Activated T-cell treated with anti-CD3 and anti-CD28 coated beads, Interleukin-2, amount 50 U/mL, for 48 hours (primary cell): ENCODE measurements around the gene FOXF2.
A peak's percentile ranks its signal among the peaks of the same experiment; 100 is the strongest.

Experiments
- DNase-seq, 2 experiments: peaks; one replicate each; pipeline ENCODE4 v3.0.0-alpha.2; 2020

Gene FOXF2

GRCh38 chr6:1392813-1393640 lies 3.7 kb downstream of the FOXF2 start:
- DNase-seq: no peak

GRCh38 chr6:1393641-1394283 lies 4.4 kb downstream of the FOXF2 start:
- DNase-seq: no peak

- DNase-seq: no peak
Observed at GRCh38 chr6:1394514-1395463, 5.4 kb downstream of the FOXF2 start.

GRCh38 chr6:1395506-1395905 lies 6.1 kb downstream of the FOXF2 start:
- DNase-seq: no peak

DNA sequence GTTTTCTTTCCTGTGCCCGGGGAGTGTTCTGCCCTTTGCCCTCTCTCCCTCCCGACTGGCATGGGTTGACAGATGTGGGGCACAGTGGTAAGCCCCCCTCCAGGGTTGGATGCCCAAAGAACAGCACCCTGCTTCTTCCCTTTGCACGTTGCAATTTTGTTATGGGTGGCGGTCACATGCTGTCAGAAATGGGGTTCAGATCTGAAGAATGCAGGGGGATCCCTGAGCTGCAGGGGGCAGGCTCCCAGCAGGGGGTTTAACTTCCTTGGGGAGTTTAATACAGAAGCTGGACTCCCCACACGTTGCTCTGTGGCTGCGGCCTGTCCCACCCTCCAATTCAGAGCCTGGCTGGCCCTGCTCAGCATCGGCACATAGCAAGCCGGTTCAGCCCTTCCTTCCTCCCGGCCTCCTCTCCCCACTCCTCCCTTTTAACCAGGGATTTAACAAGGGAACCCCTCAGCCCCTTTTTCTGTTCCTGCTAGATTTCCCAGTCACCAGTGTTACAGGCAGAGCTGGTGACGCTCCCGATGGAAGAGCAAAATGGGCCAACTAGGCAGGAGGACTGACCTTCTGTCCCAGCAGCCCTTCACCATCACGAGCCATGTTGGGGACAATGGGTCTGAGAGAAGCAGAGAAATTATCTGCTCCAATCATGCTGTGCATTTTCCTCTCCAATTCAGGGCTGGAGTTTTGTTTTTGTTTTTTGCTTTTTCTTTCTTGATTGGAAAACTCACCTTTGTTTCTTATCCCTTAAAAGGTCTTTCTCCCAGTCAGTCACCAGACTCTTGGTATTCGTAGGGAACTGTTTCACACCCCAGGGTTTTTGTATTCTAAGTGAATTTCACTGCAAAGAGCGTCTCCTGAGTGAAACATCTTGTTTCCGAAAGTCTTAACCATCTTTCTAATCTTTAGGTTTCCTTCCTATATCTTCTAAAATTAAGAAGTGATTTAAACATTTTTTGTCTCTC lies 6.8 kb downstream of the FOXF2 start:
- no peak for DNase-seq

DNA sequence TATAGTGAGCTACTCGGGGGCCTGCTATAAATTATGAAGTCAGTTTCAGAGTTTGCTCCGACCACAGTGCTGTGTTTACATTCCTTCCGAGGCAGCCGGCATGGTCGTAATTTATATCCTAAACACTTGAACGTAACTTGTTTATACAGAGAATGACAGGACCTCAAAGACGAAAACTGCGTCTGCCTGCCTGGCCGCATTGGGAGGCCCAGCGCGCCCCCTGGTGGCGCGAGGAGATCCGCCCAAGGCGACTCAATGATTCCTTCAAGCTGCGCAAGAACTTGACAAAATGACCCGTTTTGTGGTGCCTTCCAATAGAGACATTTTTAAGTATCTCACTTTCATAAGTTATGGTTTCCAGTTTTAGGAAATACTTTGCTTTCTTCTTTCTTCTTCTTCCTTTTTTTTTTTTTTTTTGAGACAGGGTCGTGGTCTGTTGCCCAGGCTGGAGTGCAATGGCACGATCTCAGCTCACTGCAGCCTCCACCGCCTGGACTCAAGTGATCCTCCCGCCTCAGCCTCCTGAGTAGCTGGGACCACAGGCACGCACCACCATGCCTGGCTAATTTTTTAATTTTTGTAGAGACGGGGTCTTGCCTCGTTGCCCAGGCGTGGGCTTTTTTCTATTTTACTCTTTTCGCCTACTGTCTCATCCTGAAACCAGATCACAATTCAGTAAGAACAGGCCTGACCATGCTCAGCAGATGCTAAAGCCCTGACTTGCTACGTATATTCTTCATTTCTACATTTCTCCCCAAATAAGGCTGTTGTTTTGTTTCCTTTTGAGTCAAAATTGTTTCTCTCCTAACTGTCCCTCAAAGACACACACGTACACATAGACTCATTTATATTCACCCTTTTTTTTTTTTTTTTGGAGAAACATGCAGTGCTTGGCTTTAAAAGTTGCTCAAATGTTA lies 7.8 kb downstream of the FOXF2 start:
- peak; percentile 78 to 82 for DNase-seq

DNA sequence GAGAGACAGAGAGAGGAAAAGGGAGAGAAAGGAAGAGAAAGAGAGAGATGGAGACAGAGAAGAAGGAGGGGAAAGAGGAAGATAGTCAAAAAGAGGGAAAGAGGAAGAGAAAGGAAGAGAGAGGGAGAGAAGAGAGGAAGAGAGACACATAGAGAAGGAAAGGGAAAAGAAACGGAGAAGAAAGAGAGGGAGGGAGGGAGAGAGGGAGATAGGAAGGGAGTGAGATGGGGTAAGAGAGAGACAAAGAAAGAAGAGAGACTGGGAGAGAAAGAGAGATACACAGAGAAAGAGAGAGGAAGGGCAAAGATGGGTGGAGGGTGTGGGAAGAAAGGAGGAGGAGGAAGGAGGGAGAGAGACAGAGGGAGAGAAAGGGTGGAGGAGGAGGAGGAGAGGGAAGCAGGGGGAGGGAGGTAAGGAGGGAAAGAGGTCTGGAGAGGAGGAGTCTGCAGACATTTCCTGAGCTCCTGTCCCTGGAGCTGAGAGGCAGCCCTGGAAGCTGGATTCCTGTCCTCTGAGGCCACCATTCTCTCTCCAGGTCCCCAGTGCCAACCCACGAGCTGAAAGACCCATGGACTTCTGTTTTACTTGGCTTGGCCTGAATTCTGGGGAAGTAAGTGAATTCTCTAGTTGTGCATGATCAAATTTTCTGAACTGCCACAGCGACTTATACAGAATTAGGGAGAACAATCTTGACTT lies 9.9 kb downstream of the FOXF2 start:
- DNase-seq: no peak

DNA sequence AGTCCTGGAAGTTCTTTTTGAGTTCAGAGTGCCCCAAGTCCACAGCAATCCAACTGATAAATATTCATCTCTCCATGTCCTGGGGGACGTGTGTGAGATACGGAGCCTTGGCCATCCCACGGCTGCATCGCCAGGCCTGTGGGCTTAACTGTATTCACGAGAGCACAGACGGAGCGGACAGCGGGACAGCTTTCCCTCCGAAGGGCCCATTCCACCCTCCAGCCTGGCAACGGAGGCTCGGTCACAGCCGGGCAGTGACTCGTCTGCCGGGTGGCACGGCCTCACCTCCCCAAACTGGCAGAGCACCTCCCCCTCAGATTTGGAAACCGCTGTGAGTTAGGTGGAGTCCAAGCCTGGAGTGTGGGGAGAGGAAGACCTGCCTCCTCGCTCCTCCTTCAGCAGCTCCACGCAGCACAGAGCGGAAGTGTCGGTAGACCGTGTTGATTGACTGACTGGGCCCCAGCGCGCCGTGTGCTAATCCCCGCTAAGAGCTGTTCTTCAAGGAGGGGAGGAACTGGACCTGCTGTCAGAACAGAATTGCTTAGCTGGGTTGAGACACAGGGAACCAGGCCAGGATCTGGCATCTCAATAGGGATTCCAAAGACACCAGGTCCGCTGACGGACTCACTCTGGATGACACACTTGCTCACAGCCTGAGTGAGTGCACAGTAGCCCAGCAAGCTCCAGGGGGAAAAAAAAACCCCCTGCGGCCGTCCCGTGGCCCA lies 10.9 kb downstream of the FOXF2 start:
- no peak for DNase-seq

DNA sequence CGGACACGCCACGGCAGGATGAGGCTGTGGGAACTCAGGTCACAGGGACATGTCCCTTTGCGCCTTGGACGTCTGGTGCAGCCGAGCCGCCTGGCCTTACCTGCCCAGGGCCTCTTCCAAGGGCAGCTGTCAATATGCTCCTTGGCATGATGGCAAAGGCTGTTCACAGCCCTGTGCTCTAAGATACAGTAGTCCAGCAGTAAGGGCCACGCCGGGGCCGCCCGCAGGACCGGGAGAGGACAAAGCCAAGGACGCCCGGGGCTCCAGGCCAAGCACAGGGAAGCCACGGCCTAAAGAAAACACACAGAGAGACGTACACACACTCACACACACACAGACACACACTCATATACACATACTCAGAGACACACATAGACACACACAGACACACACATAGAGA lies 13.0 kb downstream of the FOXF2 start:
- DNase-seq: no peak

DNA sequence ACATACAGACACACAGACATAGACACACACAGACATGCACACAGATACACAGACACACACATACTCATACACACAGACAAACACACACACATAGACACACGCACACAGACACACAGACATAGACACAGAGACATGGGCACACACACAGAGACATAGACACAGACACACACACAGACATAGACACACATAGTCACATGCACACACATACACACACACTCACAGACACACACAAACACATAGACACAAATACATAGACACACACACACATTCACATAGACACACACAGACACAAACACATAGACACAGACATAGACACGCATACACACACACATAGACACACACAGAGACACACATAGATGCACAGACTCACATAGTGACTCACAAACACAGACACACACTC lies 13.5 kb downstream of the FOXF2 start:
- no peak for DNase-seq

DNA sequence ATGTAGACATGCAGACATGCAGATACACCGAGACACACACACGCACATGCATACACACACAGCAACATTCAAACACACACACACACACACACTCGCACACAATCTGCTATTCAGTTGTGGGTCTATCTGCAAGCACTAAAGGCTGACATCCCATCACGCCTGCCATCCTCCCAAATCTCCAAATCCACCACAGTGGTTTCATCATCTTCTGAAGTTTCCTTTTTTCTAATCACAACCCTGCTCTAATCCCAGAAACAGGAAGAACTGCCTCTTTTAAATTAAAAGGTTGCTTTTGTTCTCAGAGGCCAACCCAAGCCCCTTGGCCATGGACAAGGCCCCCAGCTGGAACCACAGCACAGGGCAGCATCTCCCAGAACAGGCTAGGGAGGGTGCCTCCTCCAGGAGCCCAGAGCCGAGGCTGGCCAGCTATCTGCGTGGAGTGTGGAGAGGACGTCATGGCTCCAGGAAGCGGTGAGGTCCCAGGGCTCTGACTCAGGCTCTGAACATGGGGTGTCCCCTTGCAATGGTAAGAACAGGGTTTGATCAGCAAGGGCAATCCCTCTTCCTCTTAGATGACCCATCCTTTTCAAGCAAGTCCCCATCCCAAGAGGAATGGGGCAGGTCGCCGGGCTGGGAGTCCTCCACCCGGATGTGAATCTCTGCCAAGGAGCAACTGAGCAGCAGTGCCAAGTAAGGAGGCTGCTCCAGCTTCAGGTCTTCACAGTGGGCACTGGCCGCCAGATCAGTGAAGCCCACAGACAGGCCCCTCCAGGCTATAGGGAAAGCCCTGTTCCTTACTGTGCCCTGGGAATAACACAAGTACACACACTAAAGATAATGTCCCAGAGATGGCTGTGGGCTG lies 14.7 kb downstream of the FOXF2 start:
- DNase-seq: no peak

DNA sequence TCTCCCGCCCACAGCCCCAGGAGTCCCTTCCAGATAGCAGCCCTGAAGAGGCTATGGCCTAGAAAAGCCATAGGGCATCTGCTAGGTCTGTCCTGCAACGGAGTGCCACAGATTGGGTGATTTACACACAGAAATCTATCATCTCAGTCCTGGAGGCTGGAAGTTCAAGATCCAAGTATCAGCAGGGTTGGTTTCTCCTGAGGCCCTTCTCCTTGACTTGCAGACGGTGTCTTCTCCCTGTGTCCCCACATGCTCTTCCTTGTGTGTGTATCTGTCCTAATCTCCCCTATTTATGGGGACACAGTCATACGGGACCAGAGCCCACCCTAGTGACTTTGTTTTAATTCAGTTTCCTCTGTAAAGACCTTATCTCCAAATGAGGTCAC lies 15.3 kb downstream of the FOXF2 start:
- DNase-seq: no peak

DNA sequence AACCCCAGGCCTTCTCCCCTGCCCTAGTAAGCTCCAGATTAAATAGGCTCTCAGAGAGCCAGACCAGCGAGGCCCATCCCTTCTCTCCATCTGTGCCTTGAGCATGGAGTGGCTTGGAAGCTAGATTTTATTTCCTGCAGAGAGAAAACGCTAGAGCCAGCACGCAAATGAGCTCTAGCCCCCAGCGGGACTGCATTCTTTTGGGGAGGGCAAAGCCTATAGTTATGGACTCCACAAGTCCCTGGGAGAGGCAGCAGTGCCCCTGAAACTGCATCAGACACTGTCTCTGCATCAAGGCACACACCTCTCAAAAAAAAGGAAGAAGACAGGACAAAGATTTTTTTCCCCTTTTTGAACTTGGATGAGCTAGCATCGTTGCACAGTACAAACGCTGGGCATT lies 15.8 kb downstream of the FOXF2 start:
- DNase-seq: no peak

GRCh38 chr6:1406306-1407072 lies 17.1 kb downstream of the FOXF2 start:
- no peak for DNase-seq

- DNase-seq: no peak
Observed at GRCh38 chr6:1407499-1407990, 18.2 kb downstream of the FOXF2 start.

DNA sequence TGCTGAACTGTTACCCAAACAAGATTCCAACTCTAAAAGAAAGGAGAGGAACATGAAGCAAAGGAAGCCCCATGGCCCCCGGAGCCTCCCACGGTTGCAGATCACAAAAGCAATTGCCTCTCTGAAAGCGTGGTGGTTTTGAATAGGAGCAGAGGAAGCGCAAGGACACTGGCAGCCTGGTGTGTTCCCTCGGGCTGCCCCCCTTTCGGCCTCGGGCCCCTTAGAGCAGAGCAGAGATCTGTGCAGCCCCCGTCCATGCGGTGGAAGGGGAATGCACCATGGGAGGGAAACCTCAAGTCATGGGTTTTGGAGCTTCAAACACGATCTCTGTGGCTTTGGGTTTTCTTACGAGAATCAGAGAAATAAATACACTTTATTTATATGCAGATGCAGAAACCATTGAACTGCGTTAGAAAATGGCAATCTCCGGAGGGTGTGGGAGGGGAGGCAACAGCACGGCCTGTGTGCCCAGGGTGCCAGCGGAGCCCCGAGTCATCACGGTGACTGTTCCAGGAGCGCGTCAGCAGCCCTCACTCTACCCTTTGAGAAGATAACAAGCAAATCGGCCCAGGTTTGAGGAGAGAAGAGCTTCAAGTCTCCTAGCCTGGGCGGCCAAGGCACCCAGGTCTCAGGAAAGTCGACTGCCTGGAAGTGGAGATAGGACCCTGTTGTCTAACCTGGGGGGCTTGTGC lies 20.5 kb downstream of the FOXF2 start:
- DNase-seq: no peak

- no peak for DNase-seq
Observed at GRCh38 chr6:1412901-1413300, 23.5 kb downstream of the FOXF2 start.
